Esophagus squamous epithelium (tissue), 5 donors: ENCODE results near the gene CD38. TPM values are rescaled to one million over a fixed set of nuclear protein-coding genes. Genes with fewer than 3 reads are reported as not detected.

ENCODE experiments used
- DNase-seq: peaks from one replicate; lab custom pipeline; 2025; lab: John Stamatoyannopoulos, UW
- H3K27ac ChIP-seq, 4 donors: fragments of 200-600 bp; sonication (generic); one replicate each; pipeline ENCODE4 v1.5.1; 2016 to 2019; ENCODE audit warnings: mild to moderate bottlenecking in 1 of 4
- H3K27me3 ChIP-seq, 4 donors: fragments of 200-600 bp; sonication (generic); 1 replicate in 3 of 4; 2 replicates in 1 of 4; pipeline versions ENCODE4 v1.5.1 to v1.6.0; 2017 to 2021; ENCODE audit warnings: antibody characterized with exemption in 1 of 4
- H3K36me3 ChIP-seq, 3 donors: fragments of 200-600 bp; sonication (generic); one replicate each; pipeline ENCODE4 v1.5.1; 2016 to 2019
- H3K4me1 ChIP-seq, 3 donors: fragments of 200-600 bp; sonication (generic); one replicate each; pipeline ENCODE4 v1.5.1; 2017 to 2019
- H3K4me3 ChIP-seq, 4 donors: fragments of 200-600 bp; sonication (generic); 1 replicate in 3 of 4; 2 replicates in 1 of 4; pipeline ENCODE4 v1.5.1; 2016 to 2019; ENCODE audit warnings: mild to moderate bottlenecking in 2 of 4, moderate library complexity in 1 of 4
- H3K9me3 ChIP-seq, 3 donors: fragments of 200-600 bp; sonication (generic); one replicate each; pipeline ENCODE4 v1.5.1; 2016 to 2019
- POLR2A ChIP-seq, 4 donors: fragments of 450-650 bp; IDR thresholded peaks; one replicate each; pipeline ENCODE4 v1.6.1; 2017; ENCODE audit warnings: antibody characterized with exemption in 4 of 4, mild to moderate bottlenecking in 4 of 4, moderate library complexity in 3 of 4
- WGBS, 2 donors: methylation state at CpG; one replicate each; pipeline ENCODE4 v1.1.5; 2018; 5-methylcytosine and 5-hydroxymethylcytosine counted together
- intact Hi-C: fragments of 100-400 bp; cut with DNase I; formaldehyde crosslinking; loops from one replicate; pipeline ENCODE4 v1.15.0; 2022
- total RNA-seq, 4 donors: library from RNA; depleted of rRNA; stranded (reverse); fragments of >200 nt; gene quantifications; one replicate each; pipeline ENCODE4 v1.1.0, GENCODE V29; 2016
- TF ChIP-seq, protein P1 (sequence below), 6 experiments: fragments of 450-650 bp in 4 of 6; fragments of 200-600 bp in 2 of 6; sonication (generic) in 2 of 6; IDR thresholded peaks; one replicate each; pipeline ENCODE4 v1.5.1; 2016 to 2019; ENCODE audit warnings: antibody characterized with exemption in 6 of 6, mild to moderate bottlenecking in 4 of 6, moderate library complexity in 4 of 6
- donor health status: DM: yes; HTN: yes; CAD: no.

Gene CD38
- total RNA-seq, 4 donors from 2014 or later: 1.1 to 2.5 (median 1.9) TPM

DNA sequence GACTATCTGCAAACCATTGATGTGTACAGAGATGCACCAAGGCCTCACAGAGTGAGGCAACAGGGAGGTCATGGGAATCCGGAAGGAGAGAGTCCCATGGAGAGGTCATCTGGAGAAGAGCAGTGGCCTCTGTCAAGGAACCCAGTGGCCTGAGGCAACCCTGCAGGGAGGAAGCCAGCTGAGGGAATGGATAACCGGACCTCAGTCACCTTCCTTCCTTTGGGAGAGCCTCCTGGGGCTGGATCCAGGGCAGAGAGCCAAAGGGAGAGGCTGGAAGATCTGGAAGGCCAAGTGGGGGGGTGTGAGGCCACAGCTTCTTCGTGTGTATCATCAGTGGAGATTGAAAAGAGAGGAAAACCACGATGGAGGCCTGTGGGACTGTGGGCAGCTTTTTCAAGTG is 24.3 kb upstream of the CD38 start:
- DNase-seq: no peak
- Histone ChIP-seq H3K27me3 (no peaks in the 10 kb centered on the region), H3K9me3 (no peaks in the 10 kb centered on the region), H3K4me3 (no peak overlapping the region), H3K4me1 (no peaks in the 10 kb centered on the region), H3K27ac (no peak overlapping the region), H3K36me3 (no peaks in the 10 kb centered on the region)
- WGBS, 2 donors: 40 to 44% methylated on average over 4 of the region's 4 CpGs
- intact Hi-C loops: no loop called here
- TF ChIP-seq, protein P1, sequence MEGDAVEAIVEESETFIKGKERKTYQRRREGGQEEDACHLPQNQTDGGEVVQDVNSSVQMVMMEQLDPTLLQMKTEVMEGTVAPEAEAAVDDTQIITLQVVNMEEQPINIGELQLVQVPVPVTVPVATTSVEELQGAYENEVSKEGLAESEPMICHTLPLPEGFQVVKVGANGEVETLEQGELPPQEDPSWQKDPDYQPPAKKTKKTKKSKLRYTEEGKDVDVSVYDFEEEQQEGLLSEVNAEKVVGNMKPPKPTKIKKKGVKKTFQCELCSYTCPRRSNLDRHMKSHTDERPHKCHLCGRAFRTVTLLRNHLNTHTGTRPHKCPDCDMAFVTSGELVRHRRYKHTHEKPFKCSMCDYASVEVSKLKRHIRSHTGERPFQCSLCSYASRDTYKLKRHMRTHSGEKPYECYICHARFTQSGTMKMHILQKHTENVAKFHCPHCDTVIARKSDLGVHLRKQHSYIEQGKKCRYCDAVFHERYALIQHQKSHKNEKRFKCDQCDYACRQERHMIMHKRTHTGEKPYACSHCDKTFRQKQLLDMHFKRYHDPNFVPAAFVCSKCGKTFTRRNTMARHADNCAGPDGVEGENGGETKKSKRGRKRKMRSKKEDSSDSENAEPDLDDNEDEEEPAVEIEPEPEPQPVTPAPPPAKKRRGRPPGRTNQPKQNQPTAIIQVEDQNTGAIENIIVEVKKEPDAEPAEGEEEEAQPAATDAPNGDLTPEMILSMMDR (IDR thresholded peaks at IDR 0.05): no peak
- TF ChIP-seq POLR2A (IDR thresholded peaks at IDR 0.05): no peak

DNA sequence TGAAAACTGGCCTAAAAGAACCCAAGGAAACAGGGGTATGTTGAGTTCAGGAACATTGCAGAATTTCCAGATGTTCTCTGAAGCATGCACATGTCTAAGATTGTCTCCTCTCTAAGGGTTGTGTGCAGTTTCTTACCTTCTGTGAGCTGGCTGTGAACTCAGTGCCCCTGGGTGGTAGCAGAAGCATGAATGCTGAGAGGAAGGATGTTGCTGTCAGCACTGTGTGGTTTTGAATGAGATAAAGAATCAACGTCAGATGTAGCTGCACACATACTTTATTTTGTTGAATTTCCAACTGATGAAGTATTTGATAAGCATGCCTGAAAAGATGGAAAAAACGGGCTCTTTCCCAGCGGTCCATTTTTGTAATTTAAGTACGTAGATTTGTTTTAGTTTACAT is 23.8 kb upstream of the CD38 start:
- no peak for TF ChIP-seq POLR2A (IDR thresholded peaks at IDR 0.05)
- TF ChIP-seq, protein P1 (IDR thresholded peaks at IDR 0.05): no peak
- Histone ChIP-seq H3K4me3 (no peak overlapping the region), H3K36me3 (no peaks in the 10 kb centered on the region), H3K4me1 (no peaks in the 10 kb centered on the region), H3K27ac (no peak overlapping the region), H3K9me3 (no peaks in the 10 kb centered on the region), H3K27me3 (no peaks in the 10 kb centered on the region)
- 80 to 81% methylated on average over 4 of the region's 4 CpGs for WGBS, 2 donors
- intact Hi-C loops: no loop called here
- no peak for DNase-seq

DNA sequence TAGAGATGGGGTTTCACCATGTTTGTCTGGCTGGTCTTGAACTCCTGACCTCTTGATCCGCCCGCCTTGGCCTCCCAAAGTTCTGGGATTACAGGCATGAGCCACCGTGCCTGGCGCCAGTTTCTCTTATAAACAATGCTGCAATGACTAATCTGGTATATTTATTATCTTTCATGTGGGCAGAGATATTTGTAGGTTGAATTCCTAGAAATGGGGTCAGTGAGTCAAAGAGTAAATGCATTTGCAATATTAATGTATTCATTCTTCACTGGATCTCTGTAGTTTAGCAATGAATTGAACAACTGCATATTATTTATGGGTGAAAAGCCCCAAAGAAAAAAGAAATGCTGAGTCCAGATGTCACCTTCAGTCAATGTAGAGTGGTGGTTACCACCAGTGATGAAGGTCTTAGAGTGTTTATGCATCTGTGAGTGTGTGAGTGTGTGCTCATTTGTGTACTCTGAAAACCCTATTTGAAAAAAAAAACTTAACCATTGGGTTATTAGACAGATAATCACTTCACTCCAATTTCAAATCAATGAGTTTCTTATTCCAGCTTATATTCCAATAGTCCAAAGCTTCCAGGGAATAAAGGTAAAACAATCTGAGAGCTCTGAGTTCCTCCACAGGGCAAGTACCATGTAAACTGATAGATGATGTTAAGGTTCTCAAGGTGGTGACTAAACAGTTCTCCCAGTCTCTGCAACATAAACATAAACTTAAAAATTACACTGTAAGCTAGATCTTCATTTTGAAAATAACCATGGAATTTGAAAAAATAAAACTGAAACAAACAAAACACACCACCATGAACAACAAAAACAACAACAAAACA is 22.6 kb upstream of the CD38 start:
- Histone ChIP-seq H3K4me1 (no peaks in the 10 kb centered on the region), H3K27me3 (no peaks in the 10 kb centered on the region), H3K4me3 (no peak overlapping the region), H3K27ac (no peak overlapping the region), H3K36me3 (no peaks in the 10 kb centered on the region), H3K9me3 (no peaks in the 10 kb centered on the region)
- TF ChIP-seq, protein P1 (IDR thresholded peaks at IDR 0.05): no peak
- TF ChIP-seq POLR2A (IDR thresholded peaks at IDR 0.05): no peak
- DNase-seq: no peak
- intact Hi-C loops: no loop called here
- 63 to 65% methylated on average over 4 of the region's 4 CpGs for WGBS, 2 donors

DNA sequence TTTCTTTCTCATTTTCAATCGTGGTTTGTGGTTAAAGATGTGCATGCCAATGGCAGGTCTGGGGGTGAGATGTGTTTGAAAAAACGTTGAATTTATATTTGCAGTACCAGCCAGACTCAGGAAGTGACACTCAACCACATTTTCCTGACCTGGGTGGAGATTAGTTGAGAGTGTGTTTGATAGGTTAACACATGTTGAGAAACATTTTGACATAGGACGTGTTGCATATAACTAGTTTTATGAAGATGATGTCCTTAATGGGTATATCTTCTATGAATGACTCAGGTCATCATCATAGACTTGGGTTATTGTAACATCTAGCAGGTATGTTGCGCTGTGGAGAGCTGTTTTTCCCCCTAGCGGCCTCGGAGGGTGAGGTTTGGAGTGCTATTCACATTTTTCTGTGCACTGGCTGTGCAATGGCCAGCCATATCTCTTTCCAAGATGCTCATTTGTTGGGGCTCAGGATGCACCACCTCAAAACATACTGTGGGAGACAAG is 21.7 kb upstream of the CD38 start:
- DNase-seq: no peak
- no peak overlapping the region for H3K27ac ChIP-seq
- TF ChIP-seq POLR2A (IDR thresholded peaks at IDR 0.05): no peak
- TF ChIP-seq, protein P1 (IDR thresholded peaks at IDR 0.05): no peak
- H3K36me3 ChIP-seq: no peaks in the 10 kb centered on the region
- H3K27me3 ChIP-seq: no peaks in the 10 kb centered on the region
- 44 to 49% methylated on average over 6 of the region's 6 CpGs for WGBS, 2 donors
- intact Hi-C loops: no loop called here
- H3K4me1 ChIP-seq: no peaks in the 10 kb centered on the region
- no peaks in the 10 kb centered on the region for H3K9me3 ChIP-seq
- no peak overlapping the region for H3K4me3 ChIP-seq

DNA sequence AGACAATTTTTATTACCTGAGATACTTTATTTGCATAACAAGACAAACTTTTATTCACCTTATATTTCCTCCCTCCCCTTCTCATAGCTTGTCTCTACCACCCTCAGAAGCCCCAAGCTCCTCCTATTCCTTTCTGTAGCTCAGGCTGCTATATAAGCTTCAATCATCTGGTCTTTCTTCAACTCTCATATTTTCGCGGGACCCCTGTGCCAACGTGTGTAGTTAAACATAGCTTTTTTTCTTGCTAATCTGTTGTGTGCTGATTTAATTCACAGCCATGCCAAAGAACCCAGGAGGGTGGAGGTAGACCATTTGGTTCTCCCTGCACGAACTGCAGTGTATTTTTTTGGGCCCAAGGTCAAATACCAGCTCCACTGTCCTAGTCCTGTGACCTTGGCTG is 21.1 kb upstream of the CD38 start:
- 69 to 76% methylated on average over 4 of the region's 4 CpGs for WGBS, 2 donors
- TF ChIP-seq, protein P1 (IDR thresholded peaks at IDR 0.05): no peak
- TF ChIP-seq POLR2A (IDR thresholded peaks at IDR 0.05): no peak
- H3K27me3 ChIP-seq: no peaks in the 10 kb centered on the region
- no peaks in the 10 kb centered on the region for H3K9me3 ChIP-seq
- no peak overlapping the region for H3K27ac ChIP-seq
- DNase-seq: no peak
- no peak overlapping the region for H3K4me3 ChIP-seq
- H3K4me1 ChIP-seq: no peaks in the 10 kb centered on the region
- no peaks in the 10 kb centered on the region for H3K36me3 ChIP-seq
- intact Hi-C loops: no loop called here
